Stimulated activated CD4-positive, alpha-beta T cell treated with anti-CD3 and anti-CD28 coated beads, Interleukin-15, amount 100 ng/mL, for 24 hours (primary cell): ENCODE results near the gene NUAK2.
"Not testable (repeated sequence)": the region's sequence is repeated elsewhere in the genome, so short reads cannot be mapped to it uniquely, and the experiment has no call there.

Source experiments
- DNase-seq: peaks from one replicate; pipeline ENCODE4 v3.0.0-alpha.2; 2020

NUAK2 gene

GRCh38 chr1:205294175-205294917, 27.2 kb downstream of the NUAK2 start:
- no peak for DNase-seq

GRCh38 chr1:205293350-205294074, 28.0 kb downstream of the NUAK2 start:
- no peak for DNase-seq

GRCh38 chr1:205291596-205291995, 29.9 kb downstream of the NUAK2 start:
- no peak for DNase-seq

GRCh38 chr1:205287767-205288559, 33.6 kb downstream of the NUAK2 start:
- peak; percentile 81 for DNase-seq

GRCh38 chr1:205287076-205287475, 34.5 kb downstream of the NUAK2 start:
- DNase-seq = no peak

GRCh38 chr1:205286335-205286950, 35.1 kb downstream of the NUAK2 start:
- DNase-seq = peak; percentile 80

- DNase-seq = peak; percentile 63
These were observed 36.0 kb downstream of the NUAK2 start for GRCh38 chr1:205285381-205286101.

- DNase-seq = peak; percentile 86
These were observed 37.0 kb downstream of the NUAK2 start for GRCh38 chr1:205284420-205285144.

GRCh38 chr1:205283270-205284147, 38.0 kb downstream of the NUAK2 start:
- DNase-seq = no peak

GRCh38 chr1:205280666-205281395, 40.7 kb downstream of the NUAK2 start:
- DNase-seq = not testable (repeated sequence)

- peak; percentile 22 for DNase-seq
These were observed 41.6 kb downstream of the NUAK2 start for GRCh38 chr1:205279986-205280385.

- DNase-seq = no peak
These were observed 44.9 kb downstream of the NUAK2 start for GRCh38 chr1:205276689-205277065.

GRCh38 chr1:205275916-205276688, 45.4 kb downstream of the NUAK2 start:
- no peak for DNase-seq

GRCh38 chr1:205275133-205275532, 46.4 kb downstream of the NUAK2 start:
- no peak for DNase-seq

- no peak for DNase-seq
These were observed 47.4 kb downstream of the NUAK2 start for GRCh38 chr1:205274041-205274691.

- peak; percentile 86 for DNase-seq
These were observed 48.0 kb downstream of the NUAK2 start for GRCh38 chr1:205273551-205273982.

GRCh38 chr1:205272536-205272935, 49.0 kb downstream of the NUAK2 start:
- DNase-seq = no peak

GRCh38 chr1:205271745-205272144, 49.8 kb downstream of the NUAK2 start:
- no peak for DNase-seq

GRCh38 chr1:205271277-205271676, 50.3 kb downstream of the NUAK2 start:
- DNase-seq = no peak
